HUES48 (cell line): ENCODE results near the gene BOD1.

Experiments used
- H3K27ac ChIP-seq: one replicate; pipeline ENCODE4 v1.7.0; 2013; ENCODE audit warnings: low read depth, low read length, inconsistent platforms
- H3K27me3 ChIP-seq: 2 replicates; pipeline ENCODE4 v1.6.1; 2013; ENCODE audit warnings: mild to moderate bottlenecking, low read length; ENCODE audit not compliant: control insufficient read depth, insufficient read depth
- H3K36me3 ChIP-seq: 2 replicates; pipeline ENCODE4 v1.6.1; 2013; ENCODE audit warnings: low read length; ENCODE audit not compliant: control insufficient read depth, insufficient read depth
- H3K4me1 ChIP-seq: 2 replicates; pipeline ENCODE4 v1.6.1; 2013; ENCODE audit warnings: mild to moderate bottlenecking, low read length; ENCODE audit not compliant: control insufficient read depth, insufficient read depth
- H3K4me3 ChIP-seq: 2 replicates; pipeline ENCODE4 v1.5.1; 2013; ENCODE audit warnings: mild to moderate bottlenecking, low read depth, low read length
- H3K9ac ChIP-seq: 2 replicates; pipeline ENCODE4 v1.6.1; 2013; ENCODE audit warnings: mild to moderate bottlenecking, low read depth, low read length, moderate library complexity
- H3K9me3 ChIP-seq: 2 replicates; pipeline ENCODE4 v1.6.1; 2013; ENCODE audit warnings: low read length; ENCODE audit not compliant: control insufficient read depth, insufficient read depth

Gene BOD1

DNA sequence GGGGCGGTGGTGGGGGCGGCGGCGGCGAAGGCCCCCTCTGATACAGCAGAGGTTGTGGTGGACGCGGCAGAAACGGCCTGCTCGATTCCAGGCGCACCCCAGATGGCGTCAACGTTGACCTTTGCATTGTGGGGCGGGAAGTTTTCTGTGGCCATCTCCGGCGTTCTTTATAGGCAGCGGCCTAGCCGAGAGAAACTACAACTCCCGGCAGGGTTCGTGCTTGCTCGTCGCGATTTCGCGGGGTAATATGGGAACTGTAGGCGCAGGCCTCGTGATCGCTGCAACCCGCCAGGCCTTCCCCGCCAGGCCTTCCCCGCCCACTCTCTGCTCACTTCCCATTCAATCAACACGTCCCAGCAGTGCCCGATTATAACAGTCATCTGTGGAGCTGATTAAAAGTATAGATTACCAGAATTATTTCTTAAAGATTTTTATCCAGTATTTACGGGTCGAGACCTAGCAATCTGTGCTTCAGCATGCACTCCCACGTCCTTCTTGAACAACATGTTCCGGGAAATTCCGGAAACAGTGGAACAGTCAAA, at the start of gene BOD1:
Gene BOD1, minus strand, starts transcription at position 74 of the 542 bp plus-strand sequence. CDS start 214 bp downstream, outside the sequence.
- Histone ChIP-seq H3K4me3 (peak within 1 kb of the TSS; percentile 99), H3K4me1 (peaks cover 27% of the 10 kb centered on the region), H3K36me3 (peaks cover 27% of the 10 kb centered on the region)

DNA sequence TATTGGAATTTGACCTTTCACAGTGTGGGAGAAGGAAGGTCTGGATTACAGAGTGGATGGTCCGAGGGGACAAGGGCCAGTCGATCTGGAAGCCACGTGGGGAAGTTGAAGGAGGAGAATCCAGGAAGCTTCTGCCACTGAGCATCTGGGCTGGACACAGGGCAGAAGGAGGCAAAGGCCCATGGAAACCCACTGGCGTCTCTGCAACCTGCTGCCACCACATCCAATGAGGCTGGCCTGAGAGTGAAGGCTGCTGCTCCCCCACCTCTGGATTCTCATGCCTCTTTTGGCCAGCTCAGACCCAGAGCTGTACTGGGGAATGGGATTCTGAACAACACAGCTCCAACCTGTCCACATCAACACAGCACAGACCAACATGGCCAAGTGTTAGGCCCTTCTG, 48.9 kb upstream of the BOD1 start:
- no peak overlapping the region for H3K4me3 ChIP-seq
- H3K9ac ChIP-seq, result no peak overlapping the region
- no peaks in the 10 kb centered on the region for H3K36me3 ChIP-seq
- H3K9me3 ChIP-seq, result peaks cover 5% of the 10 kb centered on the region; the same call in 1 of the 2 replicates
- H3K4me1 ChIP-seq, result peaks cover 16% of the 10 kb centered on the region
- H3K27ac ChIP-seq, result no peak overlapping the region
- H3K27me3 ChIP-seq, result no peaks in the 10 kb centered on the region

More for the DNA sequence above, at the start of gene BOD1:
- peak within 1 kb of the TSS; percentile 93 for H3K9ac ChIP-seq
- no peaks in the 10 kb centered on the region for H3K27me3 ChIP-seq
- peak within 1 kb of the TSS; percentile 95 for H3K27ac ChIP-seq
- H3K9me3 ChIP-seq, result no peaks in the 10 kb centered on the region

DNA sequence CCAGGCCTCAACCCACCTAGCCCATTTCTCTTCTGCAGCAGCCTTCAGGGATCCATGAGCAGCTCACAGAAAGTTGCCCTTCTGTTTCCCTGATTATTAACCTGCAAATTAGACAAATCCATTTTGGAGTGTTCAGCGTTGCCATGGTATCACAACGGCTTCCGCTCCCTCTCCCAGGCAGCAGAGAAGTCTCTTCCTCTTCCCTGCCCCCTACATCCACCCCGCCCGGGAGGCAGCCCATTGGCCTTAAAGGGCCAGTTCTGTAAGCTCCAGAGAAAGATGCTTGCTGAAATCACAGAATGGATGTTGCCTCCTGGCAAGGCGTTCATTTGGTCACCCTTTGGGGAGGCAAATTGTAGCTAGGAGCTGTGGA, 47.7 kb upstream of the BOD1 start:
- Histone ChIP-seq H3K4me3 (no peak overlapping the region), H3K27ac (no peak overlapping the region), H3K9ac (no peak overlapping the region), H3K4me1 (peaks cover 4% of the 10 kb centered on the region), H3K27me3 (no peaks in the 10 kb centered on the region), H3K36me3 (no peaks in the 10 kb centered on the region), H3K9me3 (peaks cover 5% of the 10 kb centered on the region; the same call in 1 of the 2 replicates)

GRCh38 chr5:173663352-173664153, 47.1 kb upstream of the BOD1 start:
- Histone ChIP-seq H3K27me3 (no peaks in the 10 kb centered on the region), H3K4me3 (no peak overlapping the region), H3K9me3 (peaks cover 2% of the 10 kb centered on the region; the same call in 1 of the 2 replicates), H3K9ac (no peak overlapping the region), H3K4me1 (no peaks in the 10 kb centered on the region), H3K27ac (no peak overlapping the region), H3K36me3 (no peaks in the 10 kb centered on the region)

GRCh38 chr5:173662581-173663351, 46.3 kb upstream of the BOD1 start:
- peaks cover 2% of the 10 kb centered on the region; the same call in 1 of the 2 replicates for H3K9me3 ChIP-seq
- H3K4me1 ChIP-seq, result no peaks in the 10 kb centered on the region
- no peaks in the 10 kb centered on the region for H3K27me3 ChIP-seq
- H3K27ac ChIP-seq, result no peak overlapping the region
- no peaks in the 10 kb centered on the region for H3K36me3 ChIP-seq
- no peak overlapping the region for H3K9ac ChIP-seq
- H3K4me3 ChIP-seq, result no peak overlapping the region

GRCh38 chr5:173660481-173661280, 44.2 kb upstream of the BOD1 start:
- H3K9me3 ChIP-seq, result peaks cover 2% of the 10 kb centered on the region; the same call in 1 of the 2 replicates
- no peaks in the 10 kb centered on the region for H3K27me3 ChIP-seq
- H3K27ac ChIP-seq, result no peak overlapping the region
- H3K4me1 ChIP-seq, result no peaks in the 10 kb centered on the region
- no peaks in the 10 kb centered on the region for H3K36me3 ChIP-seq
- no peak overlapping the region for H3K4me3 ChIP-seq
- no peak overlapping the region for H3K9ac ChIP-seq

DNA sequence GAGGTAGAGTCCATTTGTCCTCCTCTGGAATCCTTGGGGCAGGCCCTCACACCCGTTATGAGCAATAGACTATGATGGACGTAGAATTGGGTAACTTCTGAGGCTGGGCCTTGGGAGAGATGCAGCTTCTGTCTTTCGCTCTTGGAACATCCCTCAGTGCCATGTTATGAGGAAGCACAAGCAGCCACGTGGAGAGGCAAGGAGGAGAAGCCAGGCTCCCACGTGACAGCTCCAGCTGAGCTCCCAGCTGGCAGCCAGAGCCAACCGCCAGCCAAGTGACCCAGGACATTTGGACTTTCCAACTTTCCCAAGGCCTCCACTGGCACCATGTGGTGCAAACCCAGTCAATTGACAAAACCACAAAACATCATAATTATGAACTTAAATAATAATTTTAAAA, 43.0 kb upstream of the BOD1 start:
- no peak overlapping the region for H3K9ac ChIP-seq
- H3K27me3 ChIP-seq, result no peaks in the 10 kb centered on the region
- no peaks in the 10 kb centered on the region for H3K9me3 ChIP-seq
- no peaks in the 10 kb centered on the region for H3K36me3 ChIP-seq
- no peaks in the 10 kb centered on the region for H3K4me1 ChIP-seq
- H3K27ac ChIP-seq, result no peak overlapping the region
- no peak overlapping the region for H3K4me3 ChIP-seq

GRCh38 chr5:173657741-173658356, 41.4 kb upstream of the BOD1 start:
- H3K36me3 ChIP-seq, result no peaks in the 10 kb centered on the region
- no peaks in the 10 kb centered on the region; the same call in 1 of the 2 replicates for H3K4me1 ChIP-seq
- H3K27me3 ChIP-seq, result no peaks in the 10 kb centered on the region
- peaks cover 4% of the 10 kb centered on the region; the same call in 1 of the 2 replicates for H3K9me3 ChIP-seq
- H3K9ac ChIP-seq, result no peak overlapping the region
- no peak overlapping the region for H3K4me3 ChIP-seq
- no peak overlapping the region for H3K27ac ChIP-seq

DNA sequence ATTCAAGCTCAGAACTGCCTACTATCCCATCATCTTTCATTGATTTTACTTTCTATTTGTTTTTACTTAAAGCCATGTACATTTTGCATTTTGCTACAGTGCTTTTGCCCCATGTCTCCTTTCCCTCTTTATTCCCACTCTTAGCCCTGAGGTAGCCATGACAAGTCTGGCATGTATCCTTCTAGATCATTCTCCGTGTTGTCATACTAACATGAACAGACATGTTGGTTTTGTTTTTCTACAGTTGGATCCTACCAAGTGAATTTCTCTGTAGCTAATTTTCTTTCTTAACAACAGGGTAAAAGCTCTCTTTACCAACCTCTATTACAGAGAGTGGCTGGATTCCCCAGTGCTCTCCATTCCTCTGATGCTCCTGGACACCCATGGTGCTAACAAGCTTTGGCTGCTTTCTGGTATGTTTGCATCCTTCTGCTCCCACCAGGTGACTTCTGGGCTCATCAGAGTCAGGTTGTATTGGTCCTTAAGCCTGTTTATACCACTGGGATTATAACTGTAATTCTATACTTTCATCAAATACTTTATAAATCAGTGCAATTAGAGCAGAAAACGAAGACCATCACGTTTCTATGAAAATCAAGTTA, 38.8 kb upstream of the BOD1 start:
- no peak overlapping the region for H3K4me3 ChIP-seq
- no peak overlapping the region for H3K27ac ChIP-seq
- H3K27me3 ChIP-seq, result no peaks in the 10 kb centered on the region
- H3K4me1 ChIP-seq, result no peaks in the 10 kb centered on the region; the same call in 1 of the 2 replicates
- H3K9me3 ChIP-seq, result peaks cover 4% of the 10 kb centered on the region; the same call in 1 of the 2 replicates
- no peaks in the 10 kb centered on the region for H3K36me3 ChIP-seq
- H3K9ac ChIP-seq, result no peak overlapping the region
